ENCODE data around the gene SPAST. TPM values are rescaled to one million over a fixed set of nuclear protein-coding genes. Genes with fewer than 3 reads are reported as not detected.

SPAST gene
- total and polyA plus RNA-seq, 2 of the 13 experiments (the other 11 are each of a cell fraction or from before 2014, with no cell fraction given), result 11.5 to 40.4 TPM

- TF ChIP-seq FOXA3 (CRISPR knock-in tag; IDR thresholded peaks at IDR 0.05) (peak; percentile 95), ELF3 (CRISPR knock-in tag; IDR thresholded peaks at IDR 0.05) (peak; percentile 82), ARID3A (IDR thresholded peaks at IDR 0.05; ENCODE audit: low read depth, low read length) (peak; percentile 61; the same call in 1 of the 2 replicates), PHF21A (CRISPR knock-in tag; IDR thresholded peaks at IDR 0.05) (peak; percentile 53; the same call in 1 of the 2 replicates), KLF16 (CRISPR knock-in tag; IDR thresholded peaks at IDR 0.05) (peak in 1 of 2 experiments; percentile 82; a peak in 2 of 4 replicates), RBM39 (IDR thresholded peaks at IDR 0.05; ENCODE audit: low read depth, low read length, poor library complexity, severe bottlenecking) (peak; percentile 97), STAT5B (CRISPR knock-in tag; IDR thresholded peaks at IDR 0.05) (no peak; the same call in 1 of the 2 replicates), ARHGAP35 (CRISPR knock-in tag; IDR thresholded peaks at IDR 0.05; ENCODE audit: borderline replicate concordance) (no peak; the same call in 1 of the 2 replicates), ZNF160 (CRISPR knock-in tag; IDR thresholded peaks at IDR 0.05) (peak; percentile 89; the same call in 1 of the 2 replicates), GPBP1L1 (CRISPR knock-in tag; IDR thresholded peaks at IDR 0.05) (no peak), BRD4 (CRISPR knock-in tag; IDR thresholded peaks at IDR 0.05) (peak; percentile 78; the same call in 1 of the 2 replicates), SIX1 (CRISPR knock-in tag; IDR thresholded peaks at IDR 0.05; ENCODE audit: borderline replicate concordance) (peak; percentile 4; the same call in 1 of the 2 replicates), THYN1 (CRISPR knock-in tag; IDR thresholded peaks at IDR 0.05; ENCODE audit: borderline replicate concordance, low read depth) (peak; percentile 18; the same call in 1 of the 2 replicates), TBP (CRISPR knock-in tag; IDR thresholded peaks at IDR 0.05) (peak; percentile 95; the same call in 1 of the 2 replicates), MYC (CRISPR knock-in tag; IDR thresholded peaks at IDR 0.05; ENCODE audit: borderline replicate concordance) (peak; percentile 90), RFX5 (IDR thresholded peaks at IDR 0.05; ENCODE audit: low read depth, low read length) (no peak), DDIT3 (CRISPR knock-in tag; IDR thresholded peaks at IDR 0.05) (peak; percentile 31; the same call in 1 of the 2 replicates), JUNB (CRISPR knock-in tag; IDR thresholded peaks at IDR 0.05; ENCODE audit: borderline replicate concordance) (no peak), ZNF230 (CRISPR knock-in tag; IDR thresholded peaks at IDR 0.05) (peak; percentile 83; the same call in 1 of the 2 replicates), SP5 (CRISPR knock-in tag; IDR thresholded peaks at IDR 0.05; ENCODE audit: borderline replicate concordance, low read depth) (peak; percentile 91), RELA (CRISPR knock-in tag; IDR thresholded peaks at IDR 0.05) (no peak), SAP130 (CRISPR knock-in tag; IDR thresholded peaks at IDR 0.05; ENCODE audit: low read depth) (peak; percentile 98), MAFG (CRISPR knock-in tag; IDR thresholded peaks at IDR 0.05) (no peak), RFX1 (IDR thresholded peaks at IDR 0.05) (no peak), ZNF713 (CRISPR knock-in tag; IDR thresholded peaks at IDR 0.05) (no peak)
- TF ChIP-seq, protein P1, sequence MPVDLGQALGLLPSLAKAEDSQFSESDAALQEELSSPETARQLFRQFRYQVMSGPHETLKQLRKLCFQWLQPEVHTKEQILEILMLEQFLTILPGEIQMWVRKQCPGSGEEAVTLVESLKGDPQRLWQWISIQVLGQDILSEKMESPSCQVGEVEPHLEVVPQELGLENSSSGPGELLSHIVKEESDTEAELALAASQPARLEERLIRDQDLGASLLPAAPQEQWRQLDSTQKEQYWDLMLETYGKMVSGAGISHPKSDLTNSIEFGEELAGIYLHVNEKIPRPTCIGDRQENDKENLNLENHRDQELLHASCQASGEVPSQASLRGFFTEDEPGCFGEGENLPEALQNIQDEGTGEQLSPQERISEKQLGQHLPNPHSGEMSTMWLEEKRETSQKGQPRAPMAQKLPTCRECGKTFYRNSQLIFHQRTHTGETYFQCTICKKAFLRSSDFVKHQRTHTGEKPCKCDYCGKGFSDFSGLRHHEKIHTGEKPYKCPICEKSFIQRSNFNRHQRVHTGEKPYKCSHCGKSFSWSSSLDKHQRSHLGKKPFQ (CRISPR knock-in tag; IDR thresholded peaks at IDR 0.05; ENCODE audit: insufficient replicate concordance), result peak; percentile 27
These were observed at the start of gene SPAST (continued) for GRCh38 chr2:32063310-32064020.

Measured in HepG2 (cell line).